Measurements from ENCODE around the gene GIPC2.

GIPC2 gene

DNA sequence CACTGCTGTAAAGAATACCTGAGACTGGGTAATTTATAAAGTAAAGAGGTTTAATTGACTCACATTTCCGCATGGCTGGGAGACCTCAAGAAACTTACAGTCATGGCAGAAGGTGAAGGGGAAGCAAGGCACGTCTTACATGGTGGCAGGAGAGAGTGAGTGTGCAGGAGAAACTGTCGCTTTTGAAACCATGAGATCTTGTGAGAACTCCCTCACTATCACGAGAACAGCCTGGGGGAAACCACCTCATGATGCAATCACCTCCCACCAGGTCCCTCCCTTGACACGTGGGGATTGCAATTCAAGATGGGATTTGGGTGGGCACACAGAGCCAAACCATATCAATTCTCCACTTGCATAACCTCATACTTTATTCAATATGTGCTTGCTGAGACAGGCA is 76.6 kb downstream of the GIPC2 start:
- TF ChIP-seq, protein P1, sequence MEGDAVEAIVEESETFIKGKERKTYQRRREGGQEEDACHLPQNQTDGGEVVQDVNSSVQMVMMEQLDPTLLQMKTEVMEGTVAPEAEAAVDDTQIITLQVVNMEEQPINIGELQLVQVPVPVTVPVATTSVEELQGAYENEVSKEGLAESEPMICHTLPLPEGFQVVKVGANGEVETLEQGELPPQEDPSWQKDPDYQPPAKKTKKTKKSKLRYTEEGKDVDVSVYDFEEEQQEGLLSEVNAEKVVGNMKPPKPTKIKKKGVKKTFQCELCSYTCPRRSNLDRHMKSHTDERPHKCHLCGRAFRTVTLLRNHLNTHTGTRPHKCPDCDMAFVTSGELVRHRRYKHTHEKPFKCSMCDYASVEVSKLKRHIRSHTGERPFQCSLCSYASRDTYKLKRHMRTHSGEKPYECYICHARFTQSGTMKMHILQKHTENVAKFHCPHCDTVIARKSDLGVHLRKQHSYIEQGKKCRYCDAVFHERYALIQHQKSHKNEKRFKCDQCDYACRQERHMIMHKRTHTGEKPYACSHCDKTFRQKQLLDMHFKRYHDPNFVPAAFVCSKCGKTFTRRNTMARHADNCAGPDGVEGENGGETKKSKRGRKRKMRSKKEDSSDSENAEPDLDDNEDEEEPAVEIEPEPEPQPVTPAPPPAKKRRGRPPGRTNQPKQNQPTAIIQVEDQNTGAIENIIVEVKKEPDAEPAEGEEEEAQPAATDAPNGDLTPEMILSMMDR (IDR thresholded peaks at IDR 0.05) = no peak

DNA sequence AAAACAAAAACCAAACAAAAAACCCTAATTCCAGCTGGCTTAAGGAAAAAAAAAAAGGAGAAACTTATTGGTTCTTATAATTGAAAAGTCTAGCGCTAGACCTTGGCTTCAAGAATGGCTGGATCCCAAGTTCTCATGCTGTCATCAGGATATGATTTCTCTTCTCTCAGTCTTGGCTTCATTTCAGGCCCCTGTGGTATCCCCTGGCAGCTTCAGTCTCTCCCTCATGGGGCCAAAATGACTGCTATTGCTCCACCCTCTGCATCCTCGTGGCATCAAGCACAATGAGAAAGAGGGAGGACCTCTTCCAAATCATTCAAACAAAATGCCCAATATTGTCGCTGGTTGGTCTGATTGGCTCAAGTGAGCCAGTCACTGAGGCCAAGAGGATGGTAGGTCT is 80.7 kb downstream of the GIPC2 start:
- TF ChIP-seq, protein P1 (IDR thresholded peaks at IDR 0.05) = no peak

DNA sequence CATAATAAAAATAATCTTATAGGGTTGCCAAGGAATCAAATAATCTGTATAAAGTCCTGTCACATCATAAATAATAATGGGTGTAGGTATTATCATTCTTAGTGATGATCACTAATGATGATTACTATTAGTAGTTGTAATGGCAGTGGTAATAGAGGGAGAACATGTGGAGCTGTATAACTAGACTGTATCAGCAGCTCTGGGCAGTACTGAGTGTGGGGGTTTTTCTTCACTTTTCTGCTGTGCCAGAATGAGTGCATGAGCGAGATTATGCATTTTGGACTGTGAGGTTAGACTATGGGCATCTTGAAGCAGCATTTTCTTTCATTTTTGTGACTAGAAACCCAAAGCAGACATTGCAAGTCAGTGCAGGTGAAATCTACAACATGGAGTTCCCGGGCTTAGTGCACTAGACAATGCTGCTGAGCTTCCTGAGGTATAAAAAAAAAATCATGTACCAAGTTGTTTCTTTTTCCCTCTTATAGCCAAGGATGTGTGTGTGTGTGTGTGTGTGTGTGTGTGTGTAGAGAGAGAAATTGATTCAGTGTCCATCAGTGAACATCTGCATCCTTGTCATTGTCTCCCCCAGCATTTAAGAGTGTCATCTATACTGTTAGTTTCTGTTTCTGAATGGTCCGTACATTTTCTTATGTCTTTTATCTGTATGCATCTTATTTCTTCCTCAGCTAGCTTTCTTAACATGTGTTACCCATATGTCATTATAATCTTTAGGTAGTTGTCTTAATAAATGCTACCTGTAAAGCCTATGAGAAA is 86.6 kb downstream of the GIPC2 start:
- TF ChIP-seq, protein P1 (IDR thresholded peaks at IDR 0.05) = no peak

DNA sequence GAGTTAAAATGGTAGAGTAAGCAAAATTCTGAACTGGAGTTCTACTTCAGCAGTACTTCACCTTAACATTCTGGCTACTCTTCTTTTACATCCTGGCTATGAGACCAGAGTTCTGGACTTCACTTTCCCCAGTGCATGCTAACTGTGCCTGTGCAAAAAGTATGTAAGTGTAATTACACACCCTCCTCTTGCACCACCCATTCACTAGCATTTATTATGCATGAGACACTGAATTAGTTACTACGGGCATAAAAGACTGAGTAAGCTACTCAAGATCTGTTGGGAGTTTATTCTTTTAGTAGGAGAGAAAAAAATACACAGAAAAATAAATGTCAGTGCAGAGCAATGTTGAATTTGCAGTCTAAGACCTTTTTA is 87.2 kb downstream of the GIPC2 start:
- TF ChIP-seq, protein P1 (IDR thresholded peaks at IDR 0.05) = no peak

DNA sequence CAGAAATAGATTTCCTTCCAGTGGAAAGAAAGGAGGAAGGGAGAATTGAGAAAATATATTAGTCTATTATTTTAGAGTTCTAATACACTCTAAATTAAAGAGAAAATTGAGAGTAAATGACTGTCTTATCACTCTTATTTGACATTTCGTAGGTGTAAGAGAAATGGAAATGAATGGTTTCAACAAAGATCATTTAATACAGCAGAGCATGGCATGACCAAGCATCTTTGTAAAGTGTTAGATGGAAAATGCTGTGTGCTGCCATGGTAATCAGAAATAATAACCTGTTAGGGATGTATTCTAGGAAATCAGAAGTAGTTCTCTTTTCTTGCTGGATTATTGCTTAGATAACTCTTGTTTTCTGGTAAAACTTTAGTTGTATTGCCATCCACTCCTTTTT is 90.9 kb downstream of the GIPC2 start:
- TF ChIP-seq, protein P1 (IDR thresholded peaks at IDR 0.05) = no peak

GRCh38 chr1:78141531-78142231 is 95.9 kb downstream of the GIPC2 start:
- TF ChIP-seq, protein P1 (IDR thresholded peaks at IDR 0.05) = no peak

GRCh38 chr1:78142736-78143135 is 97.0 kb downstream of the GIPC2 start:
- TF ChIP-seq, protein P1 (IDR thresholded peaks at IDR 0.05) = no peak

All from LNCAP (cell line).